PC-9 (cell line): ENCODE measurements around the gene SLC6A5. TPM values are rescaled to one million over a fixed set of nuclear protein-coding genes. Genes with fewer than 3 reads are reported as not detected.

ENCODE experiments used
- BruUV-seq: library from RNA; stranded (reverse); fragments of 400-500 nt; replicated peaks from 2 replicates; lab custom pipeline; 2021; lab: Mats Ljungman, UMichigan
- CTCF ChIA-PET: fragments of 300-600 bp; sonication (Branson Sonifier 250); formaldehyde crosslinking; loops from one replicate; lab custom pipeline; 2022; ENCODE audit warnings: antibody characterized with exemption; lab: Charles Lee
- POLR2A ChIA-PET: fragments of 300-600 bp; sonication (Branson Sonifier 250); formaldehyde crosslinking; loops from one replicate; lab custom pipeline; 2022; ENCODE audit warnings: antibody characterized with exemption; ENCODE audit not compliant: unreplicated experiment; lab: Charles Lee
- DNase-seq, 2 experiments: peaks; one replicate each; pipeline versions ENCODE4 v3.0.0 to v3.0.0-alpha.2; 2015 to 2022; ENCODE audit warnings: mixed read lengths in 1 of 2
- H2AFZ ChIP-seq: fragments of 200-600 bp; sonication (generic); 2 replicates; pipeline ENCODE4 v1.8.1; 2017; ENCODE audit warnings: antibody characterized with exemption
- H3F3A ChIP-seq: fragments of 200-600 bp; sonication (generic); 2 replicates; pipeline ENCODE4 v1.8.1; 2017; ENCODE audit warnings: antibody characterized with exemption, mild to moderate bottlenecking, low read depth; ENCODE audit not compliant: insufficient read depth
- H3K27ac ChIP-seq: fragments of 200-600 bp; sonication (generic); 2 replicates; pipeline ENCODE4 v1.6.1; 2016; ENCODE audit warnings: mixed run types
- H3K27me3 ChIP-seq: fragments of 200-600 bp; sonication (generic); 2 replicates; pipeline ENCODE4 v1.6.1; 2016; ENCODE audit warnings: low read depth, mixed run types; ENCODE audit not compliant: insufficient read depth
- H3K36me3 ChIP-seq: fragments of 200-600 bp; sonication (generic); 2 replicates; pipeline ENCODE4 v1.6.1; 2016; ENCODE audit warnings: low read depth, mixed run types
- H3K4me1 ChIP-seq: fragments of 200-600 bp; sonication (generic); replicated peaks from 2 replicates; pipeline ENCODE4 v1.6.1; 2016; ENCODE audit warnings: mixed run types; ENCODE audit not compliant: insufficient read depth
- H3K4me2 ChIP-seq: fragments of 200-600 bp; sonication (generic); 2 replicates; pipeline ENCODE4 v1.6.1; 2017; ENCODE audit warnings: mixed run types
- H3K4me3 ChIP-seq: fragments of 200-600 bp; sonication (generic); 2 replicates; pipeline ENCODE4 v1.6.1; 2016; ENCODE audit warnings: mixed run types
- H3K79me2 ChIP-seq: fragments of 200-600 bp; sonication (generic); 2 replicates; pipeline ENCODE4 v1.6.1; 2017; ENCODE audit warnings: low read depth, mixed run types
- H3K9me2 ChIP-seq: fragments of 200-600 bp; sonication (generic); 2 replicates; pipeline ENCODE4 v1.8.1; 2017; ENCODE audit warnings: mild to moderate bottlenecking; ENCODE audit not compliant: insufficient read depth
- H3K9me3 ChIP-seq: fragments of 200-600 bp; sonication (generic); 2 replicates; pipeline ENCODE4 v1.8.1; 2016; ENCODE audit warnings: low read depth; ENCODE audit not compliant: insufficient read depth
- H4K20me1 ChIP-seq: fragments of 200-600 bp; sonication (generic); 2 replicates; pipeline ENCODE4 v1.8.1; 2017; ENCODE audit not compliant: insufficient read depth
- CTCF ChIP-seq: fragments of 200-600 bp; sonication (generic); conservative IDR thresholded peaks from 2 replicates; pipeline ENCODE4 v1.6.1; 2017; ENCODE audit warnings: mixed run types, antibody characterized with exemption, mild to moderate bottlenecking, moderate library complexity
- EZH2 ChIP-seq: fragments of 200-600 bp; sonication (generic); IDR thresholded peaks from 2 replicates; pipeline ENCODE4 v1.8.0; 2017; ENCODE audit warnings: antibody characterized with exemption, low read depth
- intact Hi-C: fragments of 100-400 bp; cut with micrococcal nuclease; formaldehyde crosslinking; loops from one replicate; pipeline ENCODE4 v1.10.0; 2022; ENCODE audit not compliant: unreplicated experiment
- total RNA-seq: library from RNA; stranded (reverse); gene quantifications from 2 replicates; pipeline ENCODE4 v1.2.3, GENCODE V29; 2021

SLC6A5 gene
- total RNA-seq, 1 experiment from 2014 or later = not detected

- H3K79me2 ChIP-seq = no peaks in the 10 kb centered on the region
- no peaks in the 10 kb centered on the region for H3F3A ChIP-seq
- no TSS peak for BruUV-seq
- no peaks in the 10 kb centered on the region for H4K20me1 ChIP-seq
- H3K9me3 ChIP-seq = no peaks in the 10 kb centered on the region
- no peaks in the 10 kb centered on the region for H3K9me2 ChIP-seq
- H3K4me1 ChIP-seq = no peaks in the 10 kb centered on the region
- no peaks in the 10 kb centered on the region for H3K36me3 ChIP-seq
- H3K27ac ChIP-seq = no peak overlapping the region
- no peak for DNase-seq
- no peak overlapping the region for H3K4me3 ChIP-seq
- no peak overlapping the region for H3K4me2 ChIP-seq
- H2AFZ ChIP-seq = no peak overlapping the region
- ChIA-PET POLR2A (no interaction called here), CTCF (no interaction called here)
- TF ChIP-seq CTCF (no peak), EZH2 (no peak)
- intact Hi-C loops = no loop called here
- H3K27me3 ChIP-seq = peaks cover 66% of the 10 kb centered on the region
Measured at GRCh38 chr11:20618083-20618482, 18.7 kb downstream of the SLC6A5 start.

- Histone ChIP-seq H3K4me2 (no peak overlapping the region), H3K36me3 (no peaks in the 10 kb centered on the region), H3K79me2 (no peaks in the 10 kb centered on the region), H3K4me1 (no peaks in the 10 kb centered on the region), H2AFZ (no peak overlapping the region), H3K9me2 (no peaks in the 10 kb centered on the region), H4K20me1 (no peaks in the 10 kb centered on the region), H3F3A (no peaks in the 10 kb centered on the region), H3K27ac (no peak overlapping the region), H3K4me3 (no peak overlapping the region), H3K9me3 (no peaks in the 10 kb centered on the region), H3K27me3 (peaks cover 72% of the 10 kb centered on the region)
- CTCF ChIA-PET = no interaction called here
- TF ChIP-seq EZH2 = no peak
- intact Hi-C loops = no loop called here
- POLR2A ChIA-PET = no interaction called here
- no peak for DNase-seq
- no TSS peak for BruUV-seq
Measured at GRCh38 chr11:20620988-20621387, 21.6 kb downstream of the SLC6A5 start.

- Histone ChIP-seq H3K79me2 (no peaks in the 10 kb centered on the region), H3K9me2 (no peaks in the 10 kb centered on the region), H2AFZ (no peak overlapping the region), H3K4me1 (no peaks in the 10 kb centered on the region), H3K9me3 (no peaks in the 10 kb centered on the region), H3K27ac (no peak overlapping the region), H4K20me1 (no peaks in the 10 kb centered on the region), H3K4me3 (no peak overlapping the region), H3K4me2 (no peak overlapping the region), H3K36me3 (no peaks in the 10 kb centered on the region), H3K27me3 (peaks cover 71% of the 10 kb centered on the region), H3F3A (no peaks in the 10 kb centered on the region)
- ChIA-PET POLR2A (no interaction called here), CTCF (no interaction called here)
- BruUV-seq = no TSS peak
- intact Hi-C loops = no loop called here
- no peak for DNase-seq
- TF ChIP-seq EZH2 (no peak), CTCF (no peak)
Measured at GRCh38 chr11:20621679-20622078, 22.3 kb downstream of the SLC6A5 start.

- CTCF ChIA-PET = no interaction called here
- no peaks in the 10 kb centered on the region for H3K9me3 ChIP-seq
- no peak overlapping the region for H3K4me2 ChIP-seq
- no peak overlapping the region for H3K27ac ChIP-seq
- no peak overlapping the region for H3K4me3 ChIP-seq
- DNase-seq = no peak
- intact Hi-C loops = no loop called here
- H3F3A ChIP-seq = no peaks in the 10 kb centered on the region
- H3K79me2 ChIP-seq = no peaks in the 10 kb centered on the region
- POLR2A ChIA-PET = no interaction called here
- peaks cover 73% of the 10 kb centered on the region for H3K27me3 ChIP-seq
- no TSS peak for BruUV-seq
- TF ChIP-seq EZH2 (no peak), CTCF (no peak)
- no peaks in the 10 kb centered on the region for H4K20me1 ChIP-seq
- H3K36me3 ChIP-seq = no peaks in the 10 kb centered on the region
- H2AFZ ChIP-seq = no peak overlapping the region
- H3K9me2 ChIP-seq = no peaks in the 10 kb centered on the region
- no peaks in the 10 kb centered on the region for H3K4me1 ChIP-seq
Measured at GRCh38 chr11:20623252-20623651, 23.8 kb downstream of the SLC6A5 start.
